Nucleus accumbens (tissue), 56 donors: ENCODE measurements around the gene MSH3.
"Not testable (repeated sequence)": the region's sequence is repeated elsewhere in the genome, so short reads cannot be mapped to it uniquely, and the experiment has no call there.

ENCODE experiments used
- DNase-seq, 56 donors: peaks; one replicate each; lab custom pipeline; 2025; lab: John Stamatoyannopoulos, UW

Gene MSH3

GRCh38 chr5:80837679-80838078 lies 183.2 kb downstream of the MSH3 start:
- DNase-seq, result no peak

- not testable (repeated sequence) for DNase-seq
Observed at GRCh38 chr5:80841026-80841797, 186.8 kb downstream of the MSH3 start.

- not testable (repeated sequence) for DNase-seq
Observed at GRCh38 chr5:80846422-80846821, 192.0 kb downstream of the MSH3 start.

GRCh38 chr5:80850168-80850567 lies 195.7 kb downstream of the MSH3 start:
- not testable (repeated sequence) for DNase-seq

- DNase-seq, result no peak
Observed at GRCh38 chr5:80852331-80853245, 198.1 kb downstream of the MSH3 start.

GRCh38 chr5:80853413-80853812 lies 199.0 kb downstream of the MSH3 start:
- DNase-seq, result no peak

GRCh38 chr5:80854583-80854982 lies 200.1 kb downstream of the MSH3 start:
- DNase-seq, result no peak

GRCh38 chr5:80860924-80861613 lies 206.6 kb downstream of the MSH3 start:
- no peak for DNase-seq

GRCh38 chr5:80863708-80864107 lies 209.3 kb downstream of the MSH3 start:
- DNase-seq, result no peak

- no peak for DNase-seq
Observed at GRCh38 chr5:80864109-80864508, 209.7 kb downstream of the MSH3 start.

- no peak for DNase-seq
Observed at GRCh38 chr5:80864706-80865435, 210.4 kb downstream of the MSH3 start.

- no peak for DNase-seq
Observed at GRCh38 chr5:80865551-80865950, 211.1 kb downstream of the MSH3 start.

- no peak for DNase-seq
Observed at GRCh38 chr5:80866371-80866770, 211.9 kb downstream of the MSH3 start.

- DNase-seq, result no peak
Observed at GRCh38 chr5:80867233-80867632, 212.8 kb downstream of the MSH3 start.

- DNase-seq, result no peak
Observed at GRCh38 chr5:80870442-80870841, 216.0 kb downstream of the MSH3 start.

GRCh38 chr5:80871541-80871961 lies 217.1 kb downstream of the MSH3 start:
- no peak for DNase-seq

GRCh38 chr5:80874162-80874561 lies 219.7 kb downstream of the MSH3 start:
- DNase-seq, result no peak

- no peak for DNase-seq
Observed at GRCh38 chr5:80877592-80877991, 223.1 kb downstream of the MSH3 start.

GRCh38 chr5:80881726-80882125 lies 227.3 kb downstream of the MSH3 start:
- DNase-seq, result no peak

GRCh38 chr5:80883390-80883789 lies 228.9 kb downstream of the MSH3 start:
- not testable (repeated sequence) for DNase-seq
